HG03045 (cell line): ENCODE results near the gene SLC49A3.
A peak's percentile ranks its signal among the peaks of the same experiment; 100 is the strongest.

ENCODE experiments used
- ATAC-seq: cut with Tn5 transposase; IDR thresholded peaks from one replicate; pipeline ENCODE4 v1.9.1; 2021; ENCODE audit warnings: mild to moderate bottlenecking, moderate library complexity; ENCODE audit not compliant: unreplicated experiment

Gene SLC49A3

GRCh38 chr4:666822-667544 lies 22.0 kb downstream of the SLC49A3 start:
- ATAC-seq: no peak

GRCh38 chr4:666436-666810 lies 22.5 kb downstream of the SLC49A3 start:
- no peak for ATAC-seq

- no peak for ATAC-seq
Measured at GRCh38 chr4:665751-666435, 23.1 kb downstream of the SLC49A3 start.

- no peak for ATAC-seq
Measured at GRCh38 chr4:665381-665750, 23.6 kb downstream of the SLC49A3 start.

DNA sequence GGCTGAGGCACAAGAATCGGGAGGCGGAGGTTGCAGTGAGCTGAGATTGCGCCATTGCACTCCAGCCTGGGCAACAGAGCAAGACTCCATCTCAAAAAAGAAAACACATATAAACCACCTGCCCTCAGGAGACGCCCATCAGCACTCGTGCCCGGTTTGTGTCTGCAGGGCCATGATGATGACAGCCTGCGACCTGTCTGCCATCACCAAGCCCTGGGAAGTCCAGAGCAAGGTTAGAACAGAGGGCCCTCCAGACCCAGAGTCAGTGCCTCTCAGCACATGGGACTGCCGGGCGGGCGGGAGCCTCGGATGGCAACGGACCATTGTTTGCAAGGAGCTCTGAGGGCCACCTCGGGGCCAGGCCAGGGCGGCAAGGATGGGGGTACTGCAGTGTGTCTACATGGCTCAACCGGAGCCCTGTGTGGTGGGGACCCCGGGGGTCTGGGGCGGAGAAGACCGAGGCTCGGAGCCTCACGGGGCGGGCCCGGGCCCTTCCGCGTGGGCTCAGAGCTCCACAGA lies 24.2 kb downstream of the SLC49A3 start:
- no peak for ATAC-seq

DNA sequence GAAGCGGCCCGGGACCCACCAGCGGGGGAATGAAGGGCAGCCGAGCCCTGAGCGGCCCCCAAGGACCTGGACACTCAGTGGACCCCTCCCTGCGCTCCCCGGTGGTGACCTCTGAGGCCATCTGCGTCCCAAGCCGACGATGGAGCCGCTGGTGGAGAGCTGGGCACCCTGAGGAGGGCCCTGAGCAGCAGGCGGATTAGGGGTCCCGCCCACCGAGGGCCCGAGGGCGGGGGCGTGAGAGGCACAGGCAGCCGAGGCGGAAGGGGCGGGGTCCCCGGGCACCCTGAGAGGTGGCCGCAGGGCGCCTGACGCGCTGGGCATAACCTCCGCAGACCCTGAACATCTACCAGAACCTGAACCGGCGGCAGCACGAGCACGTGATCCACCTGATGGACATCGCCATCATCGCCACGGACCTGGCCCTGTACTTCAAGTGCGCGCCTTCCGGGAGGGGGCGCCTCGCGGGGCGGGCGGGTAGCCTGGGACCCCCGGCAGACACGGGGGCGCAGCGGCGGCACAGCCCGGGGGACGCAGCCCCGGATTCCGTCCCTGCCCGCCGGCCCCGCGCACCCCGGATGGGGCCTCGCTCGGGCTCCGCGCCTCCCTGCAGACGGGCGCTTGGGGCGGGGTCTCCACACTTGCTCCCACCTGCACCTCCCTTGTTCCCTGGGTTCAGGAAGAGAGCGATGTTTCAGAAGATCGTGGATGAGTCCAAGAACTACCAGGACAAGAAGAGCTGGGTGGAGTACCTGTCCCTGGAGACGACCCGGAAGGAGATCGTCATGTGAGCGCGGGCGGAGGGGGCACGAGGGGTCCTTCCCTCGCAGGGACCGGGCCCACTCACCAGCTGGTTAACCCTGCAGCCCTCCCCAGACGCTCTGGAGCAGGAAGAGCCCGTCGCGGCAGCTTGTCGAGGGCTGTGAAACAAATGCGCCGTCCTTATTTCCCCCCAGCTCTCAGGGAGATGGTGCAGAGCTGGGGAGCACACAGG lies 25.2 kb downstream of the SLC49A3 start:
- ATAC-seq: peak; percentile 53

DNA sequence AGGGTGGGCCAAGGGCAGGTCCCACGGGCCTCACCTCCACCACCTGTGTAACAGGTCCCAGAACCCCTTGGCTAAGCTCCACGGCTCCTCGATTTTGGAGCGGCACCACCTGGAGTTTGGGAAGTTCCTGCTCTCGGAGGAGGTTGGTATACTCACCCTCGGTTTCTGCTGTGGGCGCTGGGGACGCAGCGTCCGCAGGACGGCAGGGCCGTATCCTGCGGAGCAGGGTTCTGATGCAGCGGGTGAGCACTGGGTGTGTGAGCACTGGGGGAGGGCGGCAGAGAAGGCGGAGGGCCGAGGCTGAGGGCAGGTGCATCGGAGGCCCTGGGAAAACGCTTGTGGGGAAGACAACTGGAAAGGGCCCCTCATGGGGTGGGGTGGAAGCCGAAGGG lies 25.9 kb downstream of the SLC49A3 start:
- ATAC-seq: no peak

- ATAC-seq: no peak
Measured at GRCh38 chr4:661881-662761, 26.8 kb downstream of the SLC49A3 start.

GRCh38 chr4:661231-661630 lies 27.7 kb downstream of the SLC49A3 start:
- no peak for ATAC-seq

GRCh38 chr4:660401-660800 lies 28.6 kb downstream of the SLC49A3 start:
- no peak for ATAC-seq

GRCh38 chr4:659851-660250 lies 29.1 kb downstream of the SLC49A3 start:
- ATAC-seq: no peak

DNA sequence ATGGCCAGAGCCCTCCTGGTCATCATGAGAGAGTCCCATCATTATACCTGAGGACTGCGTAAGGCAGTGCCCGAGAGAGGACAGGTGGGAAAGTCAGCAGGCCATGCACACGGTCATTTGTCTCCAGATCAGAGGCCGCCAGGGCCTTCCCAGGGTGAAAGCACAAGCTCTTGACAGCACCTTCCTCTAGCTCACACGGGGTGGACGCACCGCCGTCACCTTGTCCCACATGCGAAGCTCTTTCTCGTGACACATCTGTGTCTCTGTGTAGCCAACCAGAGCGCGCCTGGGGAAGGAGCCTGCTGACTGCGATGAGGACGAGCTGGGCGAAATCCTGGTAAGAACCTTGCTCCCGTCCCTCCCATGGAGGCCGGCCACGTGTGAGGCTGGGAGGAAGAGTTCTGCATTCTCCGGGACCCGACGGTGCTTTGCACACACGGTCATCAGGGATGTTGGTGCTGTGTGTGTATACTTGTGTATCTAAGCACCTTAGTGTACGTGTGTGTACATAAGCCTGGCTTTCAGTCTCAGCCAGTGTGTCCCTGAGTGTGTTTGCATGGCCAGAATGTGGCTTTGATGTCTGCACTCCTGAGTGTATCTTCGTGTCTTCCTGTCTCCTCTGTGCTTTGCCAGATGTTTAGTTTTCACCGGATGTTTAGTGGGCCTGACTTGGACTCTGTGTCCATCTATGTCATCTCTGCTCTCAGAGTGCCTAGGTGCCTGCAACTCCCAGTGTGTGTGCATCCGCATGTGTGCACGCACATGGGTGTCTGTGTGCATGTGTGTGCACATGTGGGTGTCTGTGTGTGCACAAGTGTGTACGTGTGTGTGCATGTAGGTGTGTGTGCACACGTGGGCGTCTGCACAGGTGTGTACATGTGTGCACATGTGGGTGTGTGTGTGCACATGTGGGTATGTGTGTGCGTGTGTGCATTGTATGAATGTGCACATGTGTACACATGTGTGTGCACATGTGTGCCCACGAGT lies 30.0 kb downstream of the SLC49A3 start:
- ATAC-seq: no peak

GRCh38 chr4:657834-658667 lies 30.9 kb downstream of the SLC49A3 start:
- no peak for ATAC-seq

- ATAC-seq: no peak
Measured at GRCh38 chr4:657338-657833, 31.6 kb downstream of the SLC49A3 start.

DNA sequence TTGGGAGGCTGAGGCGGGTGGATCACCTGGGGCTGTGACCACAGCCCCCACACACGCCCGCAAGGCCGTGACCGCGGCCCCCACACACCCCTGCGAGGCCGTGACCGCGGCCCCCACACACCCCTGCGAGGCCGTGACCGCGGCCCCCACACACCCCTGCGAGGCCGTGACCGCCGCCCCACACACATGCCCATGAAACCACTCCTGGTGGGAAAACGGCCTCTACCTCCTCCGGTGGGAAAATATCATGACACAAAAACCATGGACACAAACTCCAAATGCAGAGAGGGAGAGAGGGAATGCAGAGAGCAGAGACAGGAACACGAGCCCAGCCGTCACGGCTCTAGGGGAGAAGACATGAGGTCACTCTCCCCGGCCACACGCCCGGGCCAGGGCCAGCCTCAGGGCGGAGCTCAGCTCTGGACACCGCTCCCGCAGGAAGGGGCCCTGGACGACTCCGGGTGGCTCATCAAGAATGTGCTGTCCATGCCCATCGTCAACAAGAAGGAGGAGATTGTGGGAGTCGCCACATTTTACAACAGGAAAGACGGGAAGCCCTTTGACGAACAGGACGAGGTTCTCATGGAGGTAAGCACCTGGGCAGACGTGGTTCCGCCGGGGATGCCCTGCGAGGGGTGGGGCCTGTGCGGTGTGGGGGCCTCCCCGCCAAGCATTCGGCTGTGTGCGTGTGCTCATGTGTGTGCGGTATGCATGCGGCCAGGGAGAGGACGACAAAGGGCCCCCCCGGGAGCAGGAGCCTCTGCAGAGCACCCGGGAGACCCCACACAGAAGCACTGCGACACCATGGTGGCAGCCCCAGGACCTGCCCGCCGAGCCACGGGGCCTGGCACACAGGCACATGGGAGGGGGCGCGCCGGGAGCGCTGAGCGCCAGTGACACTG lies 32.3 kb downstream of the SLC49A3 start:
- ATAC-seq: no peak

- no peak for ATAC-seq
Measured at GRCh38 chr4:655464-656151, 33.3 kb downstream of the SLC49A3 start.
